Cerebellar nuclear complex (tissue), 1 donor: ENCODE results near the gene LEPROT.
"Not testable (repeated sequence)": the region's sequence is repeated elsewhere in the genome, so short reads cannot be mapped to it uniquely, and the experiment has no call there.

Experiments used
- DNase-seq, 2 experiments: peaks; one replicate each; lab custom pipeline; 2025; lab: John Stamatoyannopoulos, UW

The LEPROT gene

DNA sequence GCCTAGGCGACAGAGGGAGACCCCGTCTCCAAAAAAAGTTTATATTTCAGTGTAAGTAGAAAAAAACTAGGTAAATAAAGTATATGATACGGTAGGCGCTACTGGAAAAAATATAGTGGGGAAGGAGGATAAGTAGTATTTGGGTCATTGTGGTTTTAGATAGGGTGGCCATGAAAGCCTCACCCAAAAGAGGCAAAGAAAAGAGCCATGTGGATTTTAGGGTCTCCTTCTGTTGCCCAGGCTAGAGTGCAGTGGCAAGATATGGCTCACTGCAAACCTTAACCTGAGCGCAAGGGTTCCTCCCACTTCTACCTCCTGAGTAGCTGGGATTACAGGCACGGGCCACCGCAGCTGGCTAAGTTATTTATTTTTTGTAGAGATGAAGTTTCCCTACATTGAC is 17.1 kb downstream of the LEPROT start:
- no peak for DNase-seq

DNA sequence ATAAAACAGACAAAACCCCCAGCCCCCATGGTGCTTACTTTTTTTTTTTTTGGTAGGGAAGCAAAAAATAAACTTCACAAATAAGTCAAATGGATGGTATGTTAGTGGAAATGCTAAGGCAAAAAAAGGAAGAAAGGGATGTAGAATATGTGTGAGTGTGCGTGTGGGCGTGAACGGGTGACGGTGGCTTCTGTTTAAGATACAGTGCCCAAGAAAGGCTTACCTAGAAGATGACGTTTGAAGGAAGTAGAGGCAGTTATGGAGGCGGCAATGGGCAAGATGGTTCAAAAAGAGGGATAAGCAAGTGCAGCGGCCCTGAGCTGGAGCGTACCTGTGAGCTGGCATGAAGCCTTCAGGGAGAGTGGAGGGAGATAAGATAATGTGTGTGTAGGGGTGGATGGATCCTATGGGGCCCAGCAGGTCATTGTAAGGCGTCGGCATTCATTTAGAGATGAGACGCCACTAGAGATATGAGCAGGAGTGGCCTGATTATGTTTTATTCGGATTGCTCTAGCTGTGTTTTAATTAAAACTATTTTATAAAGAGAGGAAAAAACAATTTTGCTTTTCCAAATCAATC is 19.9 kb downstream of the LEPROT start:
- DNase-seq, result no peak

DNA sequence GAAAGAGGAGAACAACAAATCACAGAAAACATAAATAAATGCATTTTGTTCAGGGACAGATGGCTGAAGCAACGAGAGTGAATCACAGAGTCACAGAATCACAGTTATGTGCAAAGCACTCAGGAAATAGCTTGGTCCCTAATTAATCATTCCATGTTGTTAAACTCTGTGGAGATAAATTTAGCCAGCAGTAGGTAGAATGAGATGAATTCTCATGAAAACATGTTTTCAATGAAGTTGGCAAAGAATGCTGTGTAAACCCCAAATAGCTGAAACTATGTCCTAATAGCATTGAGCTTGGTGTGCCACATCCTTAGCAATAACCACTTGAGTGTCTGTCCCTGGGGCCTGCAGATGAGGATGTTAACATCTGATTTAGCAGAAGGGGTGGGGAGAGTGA is 20.4 kb downstream of the LEPROT start:
- no peak for DNase-seq

DNA sequence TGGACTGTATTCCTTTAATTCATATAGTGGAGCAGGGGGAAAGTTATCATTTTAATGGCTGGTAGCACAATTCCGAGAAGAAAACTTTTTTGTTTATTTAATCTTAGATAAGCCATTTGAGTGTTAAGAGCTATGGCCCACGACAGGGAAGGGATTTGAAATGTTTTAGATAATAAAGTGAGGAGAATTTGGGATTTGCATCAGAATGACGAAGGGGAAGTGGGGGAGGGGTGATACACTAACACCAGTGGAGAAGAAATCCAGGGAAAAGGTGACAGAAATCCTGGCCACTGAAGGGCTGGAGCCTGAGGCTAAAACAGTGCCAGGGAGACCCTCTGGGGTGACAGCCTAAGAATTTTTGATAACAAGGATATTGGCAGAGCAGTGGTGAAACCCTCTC is 21.0 kb downstream of the LEPROT start:
- no peak for DNase-seq

DNA sequence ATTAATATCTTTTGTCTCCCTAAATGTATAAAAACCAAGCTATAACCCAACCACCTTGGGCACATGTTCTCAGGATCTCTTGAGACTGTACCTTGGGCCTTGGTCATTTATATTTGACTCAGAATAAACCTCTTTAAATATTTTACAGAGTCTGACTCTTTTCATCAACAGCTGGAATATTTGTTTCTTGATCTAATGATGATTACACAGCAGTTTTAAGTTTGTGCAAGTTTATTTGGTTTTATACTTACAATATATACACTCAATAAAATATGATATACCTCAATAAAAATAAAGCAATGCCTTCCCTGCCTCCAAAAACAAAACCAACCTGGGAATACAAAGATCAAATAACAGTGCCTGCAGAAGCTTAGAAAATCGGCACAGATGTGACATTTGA is 22.0 kb downstream of the LEPROT start:
- DNase-seq, result no peak

DNA sequence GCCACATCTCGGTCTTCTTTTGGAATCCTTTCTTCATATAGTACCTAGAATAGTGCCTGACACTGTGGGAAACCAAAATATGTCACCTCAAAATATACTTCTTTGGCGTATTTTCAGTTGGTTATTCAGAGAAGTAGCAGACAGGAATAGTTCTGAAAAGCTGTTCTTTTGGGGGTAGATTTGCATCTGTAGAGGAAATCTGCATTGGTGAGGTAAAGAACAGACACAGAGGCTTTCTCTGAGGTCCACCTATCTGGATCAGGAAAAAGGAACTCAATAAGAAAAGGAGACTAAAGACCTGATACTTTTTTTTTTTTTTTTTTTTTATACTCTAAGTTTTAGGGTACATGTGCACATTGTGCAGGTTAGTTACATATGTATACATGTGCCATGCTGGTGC is 23.2 kb downstream of the LEPROT start:
- DNase-seq, result no peak

DNA sequence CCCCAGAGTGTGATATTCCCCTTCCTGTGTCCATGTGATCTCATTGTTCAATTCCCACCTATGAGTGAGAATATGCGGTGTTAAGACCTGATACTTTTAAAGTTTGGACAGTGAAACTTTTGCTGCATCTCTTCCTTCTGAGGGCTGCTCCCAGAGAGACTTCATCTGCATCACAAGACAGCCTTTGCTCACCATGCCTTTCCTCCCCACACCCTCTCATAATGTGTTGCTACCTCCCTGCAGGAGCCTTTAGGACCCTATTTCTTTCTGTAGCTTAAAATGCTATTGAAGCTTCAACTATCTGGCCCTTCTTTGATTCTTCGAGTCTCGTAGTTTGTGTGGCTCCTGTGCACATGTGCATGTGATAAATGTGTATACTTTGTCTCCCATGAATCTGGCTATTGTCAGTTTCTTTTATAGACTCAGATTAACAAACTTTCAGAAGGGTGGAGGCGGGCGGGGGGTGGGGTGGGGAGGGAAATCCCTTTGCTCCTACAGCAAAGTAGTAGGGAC is 23.7 kb downstream of the LEPROT start:
- no peak for DNase-seq

DNA sequence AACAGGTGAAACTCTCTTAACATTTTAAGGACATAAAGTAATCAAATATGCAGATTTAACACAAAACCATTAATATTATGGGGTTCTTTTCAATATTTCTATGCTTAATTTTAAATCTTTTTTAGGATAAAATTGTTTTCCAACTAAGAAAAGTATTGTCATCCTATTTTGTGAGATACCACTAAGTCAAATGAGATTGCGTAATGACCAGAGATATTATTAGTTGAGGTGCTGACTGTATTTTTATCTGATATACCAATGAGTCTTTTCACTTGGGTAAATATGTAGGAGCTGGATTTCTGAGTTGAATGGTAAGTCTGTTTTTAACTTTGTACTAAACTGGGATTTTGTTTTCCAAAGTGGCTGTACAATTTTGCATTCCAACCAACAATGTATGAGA is 25.4 kb downstream of the LEPROT start:
- DNase-seq, result no peak

DNA sequence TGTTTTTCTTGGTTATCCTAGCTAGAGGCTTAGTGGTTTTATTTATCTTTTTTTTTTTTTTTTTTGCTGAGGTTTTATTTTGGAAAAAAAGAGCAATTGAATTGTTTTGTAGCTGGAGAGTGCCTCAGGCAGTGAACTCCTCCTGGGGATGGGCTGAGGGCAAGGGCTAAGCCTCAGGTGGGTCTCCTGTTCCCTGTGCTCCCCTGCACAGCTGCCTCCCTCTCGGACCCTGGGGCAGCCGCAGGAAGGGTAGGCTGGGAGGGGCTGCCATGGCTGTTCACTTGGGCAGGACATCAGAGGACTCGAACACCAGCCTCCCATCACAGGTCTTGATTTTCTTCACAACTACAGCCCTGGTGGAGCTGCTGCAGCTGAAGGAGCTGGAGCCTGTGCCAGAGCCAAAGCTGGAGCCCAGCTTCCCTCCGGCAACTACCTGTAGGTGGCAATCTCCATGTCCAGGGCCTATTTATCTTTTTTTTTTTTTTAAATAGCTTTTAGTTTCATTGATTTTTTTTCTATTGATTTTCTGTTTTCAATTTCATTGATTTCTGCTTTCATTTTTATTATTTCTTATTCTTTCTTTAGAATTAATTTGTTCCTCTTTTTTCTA is 28.9 kb downstream of the LEPROT start:
- DNase-seq, result no peak

DNA sequence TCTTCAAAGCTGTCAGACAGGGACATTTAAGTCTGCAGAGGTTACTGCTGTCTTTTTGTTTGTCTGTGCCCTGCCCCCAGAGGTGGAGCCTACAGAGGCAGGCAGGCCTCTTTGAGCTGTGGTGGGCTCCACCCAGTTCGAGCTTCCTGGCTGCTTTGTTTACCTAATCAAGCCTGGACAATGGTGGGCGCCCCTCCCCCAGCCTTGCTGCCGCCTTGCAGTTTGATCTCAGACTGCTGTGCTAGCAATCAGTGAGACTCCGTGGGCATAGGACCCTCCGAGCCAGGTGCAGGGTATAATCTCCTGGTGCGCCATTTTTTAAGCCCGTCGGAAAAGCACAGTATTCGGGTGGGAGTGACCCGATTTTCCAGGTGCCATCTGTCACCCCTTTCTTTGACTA is 35.2 kb downstream of the LEPROT start:
- DNase-seq, result not testable (repeated sequence)

DNA sequence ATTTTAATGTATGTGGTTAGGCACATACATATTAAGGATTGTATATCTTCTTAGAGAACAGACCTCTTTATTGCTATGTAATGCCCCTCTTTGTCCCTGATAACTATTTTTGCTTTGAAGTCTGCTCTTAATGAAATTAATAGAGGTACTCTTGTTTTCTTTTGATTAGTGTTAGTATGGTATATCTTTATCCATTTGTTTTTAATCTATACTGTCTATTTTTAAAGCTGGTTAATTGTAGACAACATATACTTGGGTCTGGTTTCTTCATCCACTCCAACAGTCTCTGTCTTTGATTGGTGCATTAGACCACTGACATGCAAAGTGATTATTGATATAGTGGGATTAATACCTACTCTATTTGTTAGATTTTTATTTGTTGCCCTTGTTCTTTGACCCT is 36.0 kb downstream of the LEPROT start:
- no peak for DNase-seq

DNA sequence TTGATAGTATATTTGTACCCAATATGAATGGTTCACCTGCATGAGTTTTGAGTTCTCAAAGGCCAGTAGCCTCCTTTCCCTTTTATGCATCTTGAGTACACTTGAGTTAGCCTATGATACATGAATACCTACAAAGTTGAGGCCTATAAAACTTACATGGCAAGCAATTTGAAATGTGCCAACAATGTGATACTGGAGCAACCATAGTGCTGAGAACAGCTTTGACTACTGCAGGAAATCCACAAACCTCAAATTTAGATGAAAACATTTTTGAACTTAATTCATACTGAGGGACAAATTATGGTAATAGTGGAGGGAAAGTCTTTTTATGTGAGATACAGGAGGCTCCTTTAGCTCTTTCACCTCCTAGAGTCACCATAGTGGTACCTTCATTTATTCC is 37.4 kb downstream of the LEPROT start:
- DNase-seq, result no peak

DNA sequence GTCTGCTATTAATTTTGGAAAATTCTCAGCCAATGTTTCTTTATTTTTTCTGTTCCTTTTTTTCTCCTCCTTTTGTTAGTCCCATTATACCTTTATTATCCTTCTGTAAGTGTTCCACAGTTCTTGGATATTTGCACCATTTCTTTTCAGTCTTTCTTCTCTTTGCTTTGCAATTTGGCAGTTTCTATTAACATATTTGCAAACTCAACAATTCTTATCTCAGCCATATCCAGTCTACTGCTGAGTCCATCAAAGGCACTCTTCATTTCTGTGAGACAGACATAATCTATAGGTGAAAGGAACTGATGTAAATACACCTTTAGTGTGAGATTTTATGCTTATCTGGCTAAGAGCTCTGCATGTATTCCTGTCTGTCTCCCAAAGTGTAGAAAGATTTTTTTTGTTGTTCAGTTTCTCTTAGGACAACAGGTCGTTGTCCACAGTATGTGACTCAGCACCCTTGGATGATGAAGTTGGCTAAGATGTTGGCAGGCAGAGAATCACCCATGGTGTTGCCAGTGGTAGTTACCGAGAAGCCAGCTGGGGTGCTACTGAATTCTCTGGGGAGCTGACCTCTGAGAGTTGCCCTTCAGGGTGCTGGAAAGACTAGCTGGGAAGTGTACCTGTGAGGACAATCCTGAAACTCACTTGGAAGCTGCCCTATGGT is 38.4 kb downstream of the LEPROT start:
- no peak for DNase-seq

DNA sequence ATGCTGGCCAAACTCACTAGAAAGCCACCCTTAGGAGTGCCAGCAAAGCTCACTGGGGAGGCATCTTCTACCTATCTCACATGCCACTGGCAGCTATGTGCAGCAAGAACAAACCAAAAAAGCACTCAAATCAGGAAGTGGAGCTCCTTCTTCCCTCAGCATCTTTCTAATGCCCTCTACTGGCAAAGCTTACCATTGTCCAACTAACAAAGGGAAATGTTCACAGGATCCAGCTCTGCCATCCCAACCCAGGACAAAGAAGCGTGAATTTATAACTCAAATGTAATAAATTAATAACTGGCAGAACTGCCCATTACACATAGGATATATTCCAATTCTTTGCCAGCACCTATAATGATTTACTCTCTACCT is 38.9 kb downstream of the LEPROT start:
- no peak for DNase-seq

DNA sequence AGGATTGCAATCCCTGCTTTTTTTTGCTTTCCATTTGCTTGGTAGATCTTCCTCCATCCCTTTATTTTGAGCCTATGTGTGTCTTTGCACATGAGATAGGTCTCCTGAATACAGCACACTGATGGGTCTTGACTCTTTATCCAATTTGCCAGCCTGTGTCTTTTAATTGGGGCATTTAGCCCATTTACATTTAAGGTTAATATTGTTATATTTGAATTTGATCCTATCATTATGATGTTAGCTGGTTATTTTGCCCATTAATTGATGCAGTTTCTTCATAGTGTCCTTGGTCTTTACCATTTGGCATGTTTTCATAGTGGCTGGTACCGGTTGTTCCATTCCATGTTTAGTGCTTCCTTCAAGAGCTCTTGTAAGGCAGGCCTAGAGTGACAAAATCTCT is 45.4 kb downstream of the LEPROT start:
- not testable (repeated sequence) for DNase-seq

DNA sequence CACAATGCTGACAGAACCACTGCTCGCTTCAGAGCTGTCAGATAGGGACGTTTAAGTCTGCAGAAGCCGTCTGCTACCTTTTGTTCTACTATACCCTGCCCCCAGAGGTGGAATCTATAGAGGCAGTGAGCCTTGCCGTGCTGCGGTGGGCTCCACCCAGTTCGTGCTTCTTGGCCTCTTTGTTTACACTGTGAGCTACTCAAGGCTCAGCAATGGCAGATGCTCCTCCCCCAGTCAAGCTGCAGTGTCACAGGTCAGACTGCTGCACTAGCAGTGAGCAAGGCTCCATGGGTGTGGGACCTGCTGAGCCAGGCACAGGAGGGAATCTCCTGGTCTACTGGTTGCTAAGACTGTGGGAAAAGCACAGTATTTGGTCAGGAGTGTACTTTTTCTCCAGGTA is 47.1 kb downstream of the LEPROT start:
- no peak for DNase-seq

DNA sequence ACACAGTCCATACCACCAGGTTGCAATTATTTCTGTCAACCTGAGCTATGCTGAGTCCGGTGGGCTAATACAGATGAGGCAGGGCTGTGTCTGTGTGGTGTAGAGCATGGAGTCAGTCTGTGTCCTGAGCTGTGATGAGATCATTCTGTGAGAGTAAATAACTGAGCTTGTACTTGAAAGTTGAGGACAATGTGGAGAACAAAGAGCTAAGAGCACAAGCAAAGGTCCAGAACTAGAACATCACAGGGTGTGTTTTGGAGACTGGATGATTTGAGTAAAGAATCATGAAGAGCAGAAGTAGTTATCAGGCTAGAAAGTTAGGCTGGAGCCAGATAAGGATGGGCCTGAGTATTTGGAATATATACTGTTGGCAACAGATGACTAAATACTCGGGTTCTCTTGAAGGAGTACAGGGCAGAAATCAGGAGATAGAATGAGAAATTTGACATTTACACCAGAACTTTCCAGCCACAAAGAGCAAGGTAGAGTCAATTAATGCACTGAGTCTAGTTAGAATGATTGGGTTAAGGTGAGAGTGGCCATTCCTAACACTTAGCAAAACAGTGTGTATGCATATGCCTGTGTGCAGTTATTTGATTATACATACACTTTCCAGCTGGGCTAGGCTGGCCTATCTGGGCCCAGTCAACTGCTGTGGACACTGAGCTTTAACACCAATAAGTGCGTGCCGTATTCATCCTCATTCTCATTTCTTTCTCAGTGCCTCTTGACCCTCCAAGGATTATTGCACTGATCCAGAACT is 48.8 kb downstream of the LEPROT start:
- no peak for DNase-seq

DNA sequence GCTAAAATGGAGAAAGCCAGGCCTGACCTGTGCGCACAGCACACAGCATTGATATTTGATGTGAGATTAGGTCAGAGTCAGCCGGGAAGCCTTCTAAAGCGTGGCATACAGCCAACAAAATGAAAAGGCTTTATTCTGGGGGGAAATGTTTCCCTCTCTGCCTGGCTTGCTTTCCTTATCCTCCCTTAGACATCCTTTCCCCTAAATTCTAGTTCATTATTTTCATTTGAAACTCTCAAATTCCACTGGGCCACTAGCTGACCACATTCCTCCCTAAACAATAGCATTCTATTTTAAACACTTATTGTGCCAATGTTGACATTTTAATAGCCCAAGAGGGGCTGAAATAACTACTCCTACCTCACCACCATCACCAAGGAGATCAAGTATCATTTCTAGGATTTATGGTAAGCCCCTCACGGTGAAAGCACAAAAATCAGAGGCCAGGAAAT is 49.4 kb downstream of the LEPROT start:
- no peak for DNase-seq

DNA sequence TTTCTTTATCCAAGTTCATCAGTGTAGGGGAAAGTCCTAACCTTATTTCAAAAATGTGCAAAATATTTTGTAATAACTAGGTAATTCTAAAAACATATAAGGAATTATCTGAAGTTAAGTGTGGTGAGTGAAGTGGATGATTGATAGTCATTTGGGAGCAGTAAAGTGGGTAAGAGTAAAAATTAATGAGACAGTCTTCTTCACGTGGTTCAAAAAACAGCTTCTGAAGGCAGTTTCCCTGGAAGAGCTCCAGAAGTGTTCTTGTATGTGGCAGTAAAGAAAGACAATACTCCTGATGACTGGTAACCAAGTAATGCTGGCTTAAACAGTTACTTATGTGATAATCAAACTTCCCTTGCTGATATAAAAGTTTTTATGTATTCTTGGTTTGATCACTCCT is 50.3 kb downstream of the LEPROT start:
- no peak for DNase-seq

DNA sequence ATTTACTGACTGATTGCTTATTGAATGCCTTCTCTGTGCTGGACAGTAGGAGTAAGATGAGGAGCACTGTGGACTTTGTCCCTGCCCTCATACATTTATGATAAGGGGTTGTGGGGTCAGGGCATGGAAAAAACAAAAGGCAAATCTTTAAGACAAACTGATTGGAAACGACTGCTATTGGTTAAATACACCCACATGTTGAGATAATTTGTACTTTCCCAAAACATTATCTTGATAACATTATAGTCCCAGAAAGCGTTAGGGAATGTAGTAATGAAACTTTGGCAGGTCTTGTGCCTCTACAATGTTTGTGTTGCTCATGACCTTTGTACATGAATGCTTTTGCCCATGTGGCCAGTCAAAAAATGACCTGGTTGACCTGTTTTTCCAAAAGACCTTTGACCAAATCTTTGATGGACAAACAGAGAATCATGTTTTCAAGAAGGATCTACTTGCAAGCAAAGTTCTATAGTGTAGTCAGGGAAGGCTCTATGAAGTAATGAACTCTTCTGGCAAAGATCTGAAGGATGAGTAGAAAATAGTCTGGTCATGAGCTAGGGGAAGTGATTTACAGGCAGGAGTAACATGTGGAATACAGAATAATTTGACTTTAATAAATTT is 50.9 kb downstream of the LEPROT start:
- DNase-seq, result no peak

DNA sequence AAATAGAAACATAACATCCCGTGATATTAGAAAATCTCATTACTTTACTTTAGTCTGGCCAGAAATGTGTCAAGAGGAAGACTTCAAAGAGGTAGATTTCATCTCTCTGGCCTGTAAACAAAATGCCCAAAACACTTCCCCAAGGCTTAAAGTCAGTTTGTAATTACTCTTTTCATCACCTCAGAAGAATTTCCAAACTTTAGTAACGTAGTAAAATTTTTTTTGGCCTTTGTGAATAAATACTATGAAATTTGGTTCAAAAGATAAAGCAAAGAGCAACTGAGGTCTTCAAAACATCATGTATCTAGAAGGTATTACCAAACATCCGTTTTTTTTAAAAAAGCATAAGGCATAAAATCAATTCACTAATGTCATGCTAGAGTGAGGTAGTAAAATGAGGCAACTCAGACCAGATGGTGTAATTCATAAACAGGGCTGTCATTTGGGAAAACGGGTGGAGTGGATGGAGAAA is 51.4 kb downstream of the LEPROT start:
- DNase-seq, result no peak

DNA sequence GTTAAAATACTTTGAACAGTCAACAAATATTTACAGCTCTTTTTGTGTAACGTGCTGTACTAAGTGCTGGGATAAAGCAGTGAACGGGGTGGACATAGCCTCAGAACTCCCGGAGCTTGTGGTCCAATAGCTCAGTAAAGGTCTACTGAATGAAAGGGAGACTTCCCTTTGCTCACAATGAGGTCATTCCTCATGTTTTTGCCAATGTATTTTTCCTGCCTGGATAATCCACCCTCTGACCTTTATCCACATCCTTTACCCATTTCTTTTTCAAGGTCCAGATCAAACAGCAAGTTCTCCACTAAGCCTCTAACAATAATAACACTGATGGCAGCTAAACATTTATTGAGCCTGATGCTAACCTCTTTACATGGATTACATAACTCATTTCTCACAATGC is 55.9 kb downstream of the LEPROT start:
- DNase-seq, result no peak
